A673 (cell line): Measurements from ENCODE around the gene TMEM178B.

Experiments used
- CTCF ChIP-seq: fragments of 300-800, 200-600 bp; sonication (generic); conservative IDR thresholded peaks from 2 replicates; pipeline ENCODE4 v1.5.1; 2017; ENCODE audit warnings: low read depth, mild to moderate bottlenecking, antibody characterized with exemption, low read length, moderate library complexity, mixed read lengths
- EZH2 ChIP-seq: fragments of 200-600 bp; sonication (generic); IDR thresholded peaks from 2 replicates; pipeline ENCODE4 v1.6.1; 2017; ENCODE audit warnings: borderline replicate concordance, low read depth, mild to moderate bottlenecking, mixed read lengths, antibody characterized with exemption, low read length; ENCODE audit not compliant: poor library complexity, severe bottlenecking

GRCh38 chr7:141190495-141190894 lies 116.6 kb downstream of the TMEM178B start:
- TF ChIP-seq CTCF: no peak
- TF ChIP-seq EZH2: no peak
